Fibroblast of villous mesenchyme (primary cell): ENCODE measurements around the gene ANO2. TPM values are rescaled to one million over a fixed set of nuclear protein-coding genes. Genes with fewer than 3 reads are reported as not detected.

Experiments used
- DNase-seq: peaks from one replicate; pipeline ENCODE4 v3.0.0-alpha.2; 2010; ENCODE audit warnings: low read depth
- H3K4me3 ChIP-seq: 2 replicates; pipeline ENCODE4 v1.5.1; 2011; ENCODE audit warnings: low read depth, mild to moderate bottlenecking, low read length
- CTCF ChIP-seq: IDR thresholded peaks from 2 replicates; pipeline ENCODE4 v1.5.1; 2012; ENCODE audit warnings: low read depth, mild to moderate bottlenecking, low read length; ENCODE audit not compliant: insufficient read depth
- total RNA-seq: library from RNA; depleted of rRNA; stranded (reverse); fragments of >200 nt; gene quantifications from 2 replicates; pipeline ENCODE4 v1.2.3, GENCODE V29; 2012

Gene ANO2
- total RNA-seq, 1 donor = 0.43 TPM

DNA sequence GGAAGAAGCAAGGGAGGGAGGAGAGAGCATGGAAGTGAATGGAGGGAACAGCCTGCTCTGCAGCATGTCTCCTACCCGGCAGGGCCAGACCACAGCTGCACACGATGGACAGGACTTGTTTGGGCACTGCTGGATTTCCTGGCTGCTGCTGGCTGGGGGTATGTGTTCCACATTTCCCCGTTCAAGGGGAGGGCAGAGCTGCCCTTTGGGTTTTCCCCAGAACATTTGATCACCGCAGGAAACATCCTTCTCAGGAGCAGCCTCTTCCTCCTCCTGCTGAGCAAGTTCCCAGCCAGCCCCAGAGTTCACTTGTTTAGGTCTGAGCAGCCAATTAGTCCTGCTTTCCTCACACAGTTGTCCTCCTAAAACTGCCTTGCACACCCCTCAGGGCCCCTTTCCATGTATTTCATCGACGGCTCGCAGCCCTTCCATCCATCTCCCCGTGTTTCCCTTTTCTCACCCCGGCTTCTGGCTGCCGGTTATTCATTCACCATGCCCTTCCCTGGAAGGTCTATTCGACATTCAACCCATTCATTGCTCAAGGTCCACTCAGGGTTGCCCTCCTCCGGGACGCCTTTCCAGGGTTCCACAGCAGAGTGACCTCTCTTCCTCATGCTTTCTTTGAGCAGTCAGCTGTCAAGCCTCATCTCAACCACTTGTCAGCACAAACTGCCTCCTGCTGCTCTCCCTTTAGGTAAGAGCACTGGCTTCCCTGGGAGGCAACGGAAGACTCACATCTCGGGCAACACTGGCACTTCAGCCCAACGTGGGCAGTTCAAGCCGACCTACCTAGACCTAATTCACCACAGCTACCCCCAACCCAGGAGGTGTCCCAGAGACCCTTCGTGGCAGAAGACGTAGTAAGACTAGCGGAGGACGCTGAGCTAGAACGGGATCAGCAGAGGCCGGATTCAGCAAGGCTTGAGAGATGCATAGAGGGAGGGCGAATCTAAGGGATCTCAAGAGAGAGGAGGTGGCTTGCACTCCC lies 20.1 kb upstream of the ANO2 start:
- no peak overlapping the region for H3K4me3 ChIP-seq
- no peak for DNase-seq
- TF ChIP-seq CTCF = no peak

DNA sequence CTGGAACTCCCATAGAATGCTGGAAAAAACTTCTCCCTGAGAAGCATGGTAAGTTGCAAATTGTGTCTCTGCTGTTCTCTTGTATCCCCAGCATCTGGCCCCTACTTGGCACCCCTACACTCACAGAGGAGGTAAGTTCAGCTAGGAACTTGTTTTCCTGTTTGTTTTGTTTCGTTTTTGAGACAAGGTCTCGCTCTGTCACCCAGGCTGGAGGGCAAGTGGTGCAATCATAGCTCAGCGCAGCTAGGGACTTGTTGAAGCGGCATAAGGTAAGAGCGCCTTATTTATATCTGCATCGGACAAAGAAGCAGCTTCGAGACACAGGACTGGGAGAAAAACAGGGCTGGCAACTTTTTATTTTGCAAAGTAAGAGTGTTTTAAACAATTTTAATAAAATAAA lies 18.5 kb upstream of the ANO2 start:
- no peak for TF ChIP-seq CTCF
- no peak for DNase-seq

GRCh38 chr12:5960783-5961182 lies 15.7 kb upstream of the ANO2 start:
- no peak for TF ChIP-seq CTCF
- no peak overlapping the region for H3K4me3 ChIP-seq
- DNase-seq = no peak

More for the DNA sequence above, 18.5 kb upstream of the ANO2 start:
- no peak overlapping the region for H3K4me3 ChIP-seq

- no peak for DNase-seq
- TF ChIP-seq CTCF = no peak
- no peak overlapping the region for H3K4me3 ChIP-seq
Observed at GRCh38 chr12:5956987-5957386, 11.9 kb upstream of the ANO2 start.

- no peak for TF ChIP-seq CTCF
- no peak overlapping the region for H3K4me3 ChIP-seq
- no peak for DNase-seq
Observed at GRCh38 chr12:5954661-5955060, 9.6 kb upstream of the ANO2 start.

- DNase-seq = no peak
- TF ChIP-seq CTCF = no peak
- H3K4me3 ChIP-seq = no peak overlapping the region
Observed at GRCh38 chr12:5953835-5954586, 9.0 kb upstream of the ANO2 start.
